Right atrium auricular region (tissue), 2 donors: Measurements from ENCODE around the gene TGFB1. TPM values are rescaled to one million over a fixed set of nuclear protein-coding genes. Genes with fewer than 3 reads are reported as not detected.
"Not testable (repeated sequence)": the region's sequence is repeated elsewhere in the genome, so short reads cannot be mapped to it uniquely, and the experiment has no call there.

ENCODE experiments used
- DNase-seq: peaks from one replicate; pipeline ENCODE4 v3.0.0-alpha.2; 2019; ENCODE audit warnings: low spot score
- H3K27ac ChIP-seq, 2 donors: fragments of 200-600 bp; sonication (generic); 1 replicate in 1 of 2; 2 replicates in 1 of 2; pipeline ENCODE4 v1.5.1; 2016 to 2019
- H3K27me3 ChIP-seq, 2 donors: fragments of 200-600 bp; sonication (generic); one replicate each; pipeline versions ENCODE4 v1.5.1 to v1.6.0; 2017 to 2019
- H3K36me3 ChIP-seq: fragments of 200-600 bp; sonication (generic); one replicate; pipeline ENCODE4 v1.5.1; 2016
- H3K4me1 ChIP-seq, 2 donors: fragments of 200-600 bp; sonication (generic); one replicate each; pipeline versions ENCODE4 v1.5.1 to v1.6.0; 2017 to 2019
- H3K4me3 ChIP-seq, 2 donors: fragments of 200-600 bp; sonication (generic); 1 replicate in 1 of 2; 2 replicates in 1 of 2; pipeline ENCODE4 v1.5.1; 2017 to 2019; ENCODE audit warnings: mild to moderate bottlenecking in 1 of 2, moderate library complexity in 1 of 2
- H3K9me3 ChIP-seq, 2 donors: fragments of 200-600 bp; sonication (generic); one replicate each; pipeline ENCODE4 v1.5.1; 2019
- total RNA-seq, 2 donors: library from RNA; depleted of rRNA; stranded (reverse); fragments of >200 nt; gene quantifications; one replicate each; pipeline ENCODE4 v1.1.0, GENCODE V29; 2016
- TF ChIP-seq, protein P1 (sequence below), 2 donors: fragments of 200-600 bp; sonication (generic); IDR thresholded peaks; one replicate each; pipeline ENCODE4 v1.5.1; 2019; ENCODE audit warnings: antibody characterized with exemption in 2 of 2

TGFB1 gene
- total RNA-seq, 2 donors from 2014 or later: 17.6 to 33.7 TPM

DNA sequence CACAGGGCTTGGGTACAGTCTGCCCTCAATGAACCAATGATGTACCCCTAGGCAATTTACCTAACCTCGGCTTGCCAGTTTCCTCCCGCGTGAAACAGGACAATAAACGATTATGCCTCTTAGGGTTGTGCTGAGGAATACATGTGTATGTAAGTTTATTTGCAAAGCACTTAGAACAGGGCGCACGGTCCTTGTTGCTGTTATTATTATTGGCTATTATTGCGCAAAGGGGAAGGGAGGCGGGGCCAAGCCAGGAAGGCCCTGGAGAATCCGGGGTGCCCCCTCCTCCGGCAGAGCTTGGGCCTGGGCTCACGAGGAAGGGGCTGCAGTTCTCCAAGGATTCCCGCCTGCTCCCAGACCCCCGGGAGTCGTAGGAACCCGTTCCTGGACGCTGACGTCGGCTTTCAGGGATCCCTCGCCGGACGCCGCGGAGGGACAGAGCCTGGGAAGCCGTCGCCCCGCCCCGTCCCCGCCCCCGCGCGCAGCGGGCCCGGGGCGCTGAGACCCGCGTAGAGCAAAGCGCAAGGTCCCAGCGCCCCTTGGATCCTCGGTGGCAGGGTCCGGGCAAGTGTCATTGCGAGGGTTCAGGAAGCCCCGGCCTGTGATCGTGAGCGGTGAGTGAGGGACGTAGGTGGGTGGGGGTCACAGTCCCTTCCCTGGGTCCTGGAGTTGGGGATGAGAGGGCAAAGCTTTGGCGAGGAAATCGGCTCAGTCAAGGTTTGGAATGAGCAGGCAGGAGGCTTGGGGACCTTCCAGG is 22.7 kb upstream of the TGFB1 start, which contains the start of gene TMEM91:
TSS of gene TMEM91 (plus strand) at position 293 of the 757 bp plus-strand sequence. CDS start 1,777 bp downstream, outside the sequence.
- TF ChIP-seq, protein P1, sequence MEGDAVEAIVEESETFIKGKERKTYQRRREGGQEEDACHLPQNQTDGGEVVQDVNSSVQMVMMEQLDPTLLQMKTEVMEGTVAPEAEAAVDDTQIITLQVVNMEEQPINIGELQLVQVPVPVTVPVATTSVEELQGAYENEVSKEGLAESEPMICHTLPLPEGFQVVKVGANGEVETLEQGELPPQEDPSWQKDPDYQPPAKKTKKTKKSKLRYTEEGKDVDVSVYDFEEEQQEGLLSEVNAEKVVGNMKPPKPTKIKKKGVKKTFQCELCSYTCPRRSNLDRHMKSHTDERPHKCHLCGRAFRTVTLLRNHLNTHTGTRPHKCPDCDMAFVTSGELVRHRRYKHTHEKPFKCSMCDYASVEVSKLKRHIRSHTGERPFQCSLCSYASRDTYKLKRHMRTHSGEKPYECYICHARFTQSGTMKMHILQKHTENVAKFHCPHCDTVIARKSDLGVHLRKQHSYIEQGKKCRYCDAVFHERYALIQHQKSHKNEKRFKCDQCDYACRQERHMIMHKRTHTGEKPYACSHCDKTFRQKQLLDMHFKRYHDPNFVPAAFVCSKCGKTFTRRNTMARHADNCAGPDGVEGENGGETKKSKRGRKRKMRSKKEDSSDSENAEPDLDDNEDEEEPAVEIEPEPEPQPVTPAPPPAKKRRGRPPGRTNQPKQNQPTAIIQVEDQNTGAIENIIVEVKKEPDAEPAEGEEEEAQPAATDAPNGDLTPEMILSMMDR (IDR thresholded peaks at IDR 0.05): no peak
- no peaks in the 10 kb centered on the region for H3K9me3 ChIP-seq

DNA sequence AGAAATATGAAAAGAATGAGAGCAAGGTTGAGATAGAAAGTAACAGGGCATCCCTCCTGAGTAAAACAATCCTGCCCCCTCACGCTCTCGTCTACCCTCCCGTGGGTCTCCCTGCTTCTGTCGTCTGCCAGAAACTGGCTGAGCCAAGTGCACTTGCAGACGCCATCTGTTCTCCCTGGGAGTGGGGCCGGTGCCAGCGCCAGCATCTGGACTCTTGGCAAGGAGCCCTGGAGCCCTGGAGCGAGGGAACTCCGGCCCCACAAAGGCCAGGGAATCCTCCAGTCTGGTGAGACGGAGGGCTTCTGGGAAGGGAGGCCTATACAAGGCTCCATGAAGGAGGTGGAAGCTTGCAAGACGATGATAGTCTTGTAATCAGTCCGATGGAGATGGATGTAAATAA is 20.3 kb upstream of the TGFB1 start:
- H3K4me3 ChIP-seq: no peak overlapping the region
- no peaks in the 10 kb centered on the region for H3K27me3 ChIP-seq
- H3K9me3 ChIP-seq: no peaks in the 10 kb centered on the region
- no peaks in the 10 kb centered on the region for H3K36me3 ChIP-seq
- H3K4me1 ChIP-seq: peaks cover 0 to 29% of the 10 kb centered on the region in 2 donors
- peak; percentile 79 for DNase-seq
- H3K27ac ChIP-seq: peak overlapping the region in 1 of 2 donors; percentile 15
- TF ChIP-seq, protein P1 (IDR thresholded peaks at IDR 0.05): no peak

More for the DNA sequence above, 22.7 kb upstream of the TGFB1 start, which contains the start of gene TMEM91:
- peak within 1 kb of the TSS; percentile 68 to 82 for H3K27ac ChIP-seq
- H3K4me1 ChIP-seq: peaks cover 0 to 29% of the 10 kb centered on the region in 2 donors
- H3K4me3 ChIP-seq: peak within 1 kb of the TSS; percentile 60 to 67
- DNase-seq: no peak
- H3K27me3 ChIP-seq: no peaks in the 10 kb centered on the region
- no peaks in the 10 kb centered on the region for H3K36me3 ChIP-seq

DNA sequence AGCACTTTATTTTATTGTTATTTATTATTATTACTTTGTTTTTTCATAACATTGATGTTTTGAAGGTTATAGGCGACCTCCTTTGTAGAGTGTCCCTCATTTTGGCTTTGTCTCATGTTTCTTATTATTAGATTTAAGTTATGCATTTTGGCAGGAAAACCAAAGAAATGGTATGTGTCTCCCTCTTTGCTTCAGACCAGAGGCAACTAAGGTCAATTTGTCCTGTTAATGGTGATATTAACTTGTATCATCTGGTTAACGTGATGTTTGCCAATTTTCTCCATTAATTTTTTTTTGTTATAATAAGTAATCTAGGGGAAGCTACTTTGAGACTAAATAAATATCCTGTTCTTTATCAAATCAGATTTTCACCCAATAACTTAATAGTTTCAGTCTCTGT is 18.8 kb upstream of the TGFB1 start:
- Histone ChIP-seq H3K4me3 (no peak overlapping the region), H3K4me1 (peaks cover 0 to 35% of the 10 kb centered on the region in 2 donors), H3K36me3 (no peaks in the 10 kb centered on the region), H3K27ac (no peak overlapping the region), H3K9me3 (no peaks in the 10 kb centered on the region), H3K27me3 (no peaks in the 10 kb centered on the region)
- DNase-seq: no peak
- TF ChIP-seq, protein P1 (IDR thresholded peaks at IDR 0.05): no peak

DNA sequence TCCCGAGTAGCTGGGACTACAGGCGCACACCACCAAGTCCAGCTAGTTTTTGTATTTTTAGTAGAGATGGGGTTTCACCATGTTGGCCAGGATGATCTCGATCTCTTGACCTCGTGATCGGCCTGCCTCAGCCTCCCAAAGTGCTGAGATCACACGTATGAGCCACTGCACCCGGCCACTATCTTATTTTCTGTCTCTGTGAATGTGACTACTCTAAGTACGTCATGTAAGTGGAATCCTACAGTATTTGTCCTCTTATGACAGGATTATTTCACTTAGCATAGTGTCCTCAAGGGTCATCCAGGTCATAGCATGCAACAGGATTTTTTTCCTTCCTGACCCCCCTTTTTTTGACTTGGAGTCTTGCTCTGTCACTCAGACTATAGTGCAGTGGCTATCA is 17.8 kb upstream of the TGFB1 start:
- no peak for DNase-seq
- TF ChIP-seq, protein P1 (IDR thresholded peaks at IDR 0.05): no peak

DNA sequence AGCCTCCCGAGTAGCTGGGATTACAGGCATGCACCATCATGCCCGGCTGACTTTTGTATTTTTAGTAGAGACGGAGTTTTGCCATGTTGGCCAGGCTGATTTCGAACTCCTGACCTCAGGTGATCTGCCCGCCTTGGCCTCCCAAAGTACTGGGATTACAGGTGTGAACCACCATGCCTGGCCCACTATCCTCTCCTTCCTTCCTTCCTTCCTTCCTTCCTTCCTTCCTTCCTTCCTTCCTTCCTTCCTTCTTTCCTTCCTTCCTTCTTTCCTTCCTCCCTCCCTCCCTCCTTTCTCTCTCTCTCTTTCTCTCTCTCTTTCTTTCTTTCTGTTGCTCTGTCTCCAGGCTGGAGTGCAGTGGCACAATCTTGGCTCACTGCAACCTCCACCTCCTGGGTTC is 17.4 kb upstream of the TGFB1 start:
- peaks cover 0 to 29% of the 10 kb centered on the region in 2 donors for H3K4me1 ChIP-seq
- not testable (repeated sequence) for H3K36me3 ChIP-seq, H3K9me3 ChIP-seq, H3K27me3 ChIP-seq, DNase-seq, H3K27ac ChIP-seq, H3K4me3 ChIP-seq

More for the DNA sequence above, 17.8 kb upstream of the TGFB1 start:
- H3K27ac ChIP-seq: no peak overlapping the region
- H3K27me3 ChIP-seq: no peaks in the 10 kb centered on the region
- H3K4me3 ChIP-seq: no peak overlapping the region
- H3K4me1 ChIP-seq: peaks cover 0 to 30% of the 10 kb centered on the region in 2 donors
- no peaks in the 10 kb centered on the region for H3K36me3 ChIP-seq
- no peaks in the 10 kb centered on the region for H3K9me3 ChIP-seq

DNA sequence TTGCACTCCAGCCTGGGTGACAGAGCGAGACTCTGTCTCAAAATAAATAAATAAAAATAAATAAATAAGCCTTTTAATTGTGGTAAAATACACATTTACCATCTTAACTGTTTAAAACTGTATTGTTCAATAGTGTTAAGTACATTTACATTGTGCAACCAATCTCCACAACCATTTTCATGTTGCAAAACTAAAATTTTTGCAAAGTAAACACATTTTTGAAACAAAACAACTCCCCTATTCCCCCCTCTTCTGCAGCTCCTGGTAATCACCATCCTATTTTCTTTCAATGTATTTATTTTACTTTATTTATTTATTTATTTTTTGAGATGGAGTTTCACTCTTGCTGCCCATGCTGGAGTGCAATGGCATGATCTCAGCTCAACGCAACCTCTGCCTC is 16.0 kb upstream of the TGFB1 start:
- no peak overlapping the region for H3K4me3 ChIP-seq
- DNase-seq: no peak
- no peak overlapping the region for H3K27ac ChIP-seq
- H3K9me3 ChIP-seq: no peaks in the 10 kb centered on the region
- H3K27me3 ChIP-seq: no peaks in the 10 kb centered on the region
- TF ChIP-seq, protein P1 (IDR thresholded peaks at IDR 0.05): no peak
- H3K4me1 ChIP-seq: peaks cover 0 to 22% of the 10 kb centered on the region in 2 donors
- no peaks in the 10 kb centered on the region for H3K36me3 ChIP-seq
